Endothelial cell of umbilical vein (primary cell): ENCODE data around the gene B3GALT5.

ENCODE experiments used
- EZH2 ChIP-seq: IDR thresholded peaks from 2 replicates; pipeline ENCODE4 v1.6.1; 2012; ENCODE audit warnings: borderline replicate concordance, low read depth, mild to moderate bottlenecking, moderate library complexity, low read length, inconsistent platforms; ENCODE audit not compliant: severe bottlenecking
- FOS ChIP-seq: IDR thresholded peaks from 2 replicates; pipeline ENCODE4 v1.6.1; 2011; ENCODE audit warnings: mild to moderate bottlenecking, low read length, moderate library complexity, borderline replicate concordance; ENCODE audit not compliant: insufficient read depth
- GATA2 ChIP-seq: IDR thresholded peaks from 2 replicates; pipeline ENCODE4 v1.7.0; 2011; ENCODE audit warnings: low read depth, mild to moderate bottlenecking, moderate library complexity, mixed read lengths, low read length; ENCODE audit not compliant: insufficient read length, insufficient read depth
- JUN ChIP-seq: IDR thresholded peaks from 2 replicates; pipeline ENCODE4 v1.6.1; 2011; ENCODE audit warnings: borderline replicate concordance, low read depth; ENCODE audit not compliant: insufficient read length, insufficient read depth
- MYC ChIP-seq: IDR thresholded peaks from one replicate; pipeline ENCODE4 v1.6.1; 2011; ENCODE audit warnings: mild to moderate bottlenecking, low read depth, low read length
- POLR2A ChIP-seq: IDR thresholded peaks from 2 replicates; pipeline ENCODE4 v1.6.1; 2012; ENCODE audit warnings: low read depth, mild to moderate bottlenecking, control low read depth, low read length
- POLR2AphosphoS5 ChIP-seq: IDR thresholded peaks from 2 replicates; pipeline ENCODE4 v1.6.1; 2012; ENCODE audit warnings: low read depth, mild to moderate bottlenecking, control low read depth, low read length, moderate library complexity; ENCODE audit not compliant: insufficient read depth
- TF ChIP-seq, protein P1 (sequence below), 2 donors: IDR thresholded peaks; 1 replicate in 1 of 2; 2 replicates in 1 of 2; pipeline ENCODE4 v1.5.1; 2011; ENCODE audit warnings: low read length in 2 of 2, mild to moderate bottlenecking in 2 of 2, moderate library complexity in 2 of 2, control low read depth in 1 of 2, inconsistent platforms in 1 of 2, low read depth in 1 of 2; ENCODE audit not compliant: insufficient read depth in 1 of 2; ENCODE audit errors: extremely low read depth in 1 of 2
- TF ChIP-seq, protein P2 (sequence below): IDR thresholded peaks from 2 replicates; pipeline ENCODE4 v1.6.1; 2011; ENCODE audit not compliant: insufficient read depth, insufficient read length

DNA sequence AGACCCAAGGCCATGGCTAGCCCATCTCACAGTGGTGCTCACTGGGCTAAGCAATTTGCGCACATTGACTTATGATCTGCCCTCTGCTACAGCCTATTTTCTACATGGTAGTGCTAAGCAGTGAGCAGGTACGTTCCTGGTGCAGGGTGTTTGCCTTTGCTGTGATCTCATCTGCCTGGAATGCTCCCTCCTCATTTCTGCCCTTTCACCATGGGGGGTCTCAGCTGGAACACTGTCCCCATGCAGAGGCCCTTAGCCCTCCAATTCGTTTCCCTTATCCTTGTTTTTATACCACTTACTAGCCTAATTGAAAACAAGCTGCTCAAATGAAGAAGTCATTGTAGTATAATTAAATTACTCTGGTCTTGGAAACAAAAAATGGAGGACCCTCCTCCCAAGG, 2.0 kb upstream of the B3GALT5 start:
- no peak for TF ChIP-seq EZH2
- TF ChIP-seq, protein P1, sequence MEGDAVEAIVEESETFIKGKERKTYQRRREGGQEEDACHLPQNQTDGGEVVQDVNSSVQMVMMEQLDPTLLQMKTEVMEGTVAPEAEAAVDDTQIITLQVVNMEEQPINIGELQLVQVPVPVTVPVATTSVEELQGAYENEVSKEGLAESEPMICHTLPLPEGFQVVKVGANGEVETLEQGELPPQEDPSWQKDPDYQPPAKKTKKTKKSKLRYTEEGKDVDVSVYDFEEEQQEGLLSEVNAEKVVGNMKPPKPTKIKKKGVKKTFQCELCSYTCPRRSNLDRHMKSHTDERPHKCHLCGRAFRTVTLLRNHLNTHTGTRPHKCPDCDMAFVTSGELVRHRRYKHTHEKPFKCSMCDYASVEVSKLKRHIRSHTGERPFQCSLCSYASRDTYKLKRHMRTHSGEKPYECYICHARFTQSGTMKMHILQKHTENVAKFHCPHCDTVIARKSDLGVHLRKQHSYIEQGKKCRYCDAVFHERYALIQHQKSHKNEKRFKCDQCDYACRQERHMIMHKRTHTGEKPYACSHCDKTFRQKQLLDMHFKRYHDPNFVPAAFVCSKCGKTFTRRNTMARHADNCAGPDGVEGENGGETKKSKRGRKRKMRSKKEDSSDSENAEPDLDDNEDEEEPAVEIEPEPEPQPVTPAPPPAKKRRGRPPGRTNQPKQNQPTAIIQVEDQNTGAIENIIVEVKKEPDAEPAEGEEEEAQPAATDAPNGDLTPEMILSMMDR (IDR thresholded peaks at IDR 0.05; ENCODE audit: extremely low read depth in 1 of 2, insufficient read depth in 1 of 2, low read depth in 1 of 2, low read length in 2 of 2), result no peak
- TF ChIP-seq, protein P2, sequence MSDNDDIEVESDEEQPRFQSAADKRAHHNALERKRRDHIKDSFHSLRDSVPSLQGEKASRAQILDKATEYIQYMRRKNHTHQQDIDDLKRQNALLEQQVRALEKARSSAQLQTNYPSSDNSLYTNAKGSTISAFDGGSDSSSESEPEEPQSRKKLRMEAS, result no peak
- TF ChIP-seq POLR2AphosphoS5, result no peak
- TF ChIP-seq POLR2A, result no peak
- TF ChIP-seq GATA2, result no peak
- no peak for TF ChIP-seq JUN
- TF ChIP-seq MYC, result no peak
- no peak for TF ChIP-seq FOS
